Mononuclear cell (primary cell): Measurements from ENCODE around the gene MYH16. TPM values are rescaled to one million over a fixed set of nuclear protein-coding genes. Genes with fewer than 3 reads are reported as not detected.
"Not testable (repeated sequence)": the region's sequence is repeated elsewhere in the genome, so short reads cannot be mapped to it uniquely, and the experiment has no call there.

Source experiments
- H3K27me3 ChIP-seq: 2 replicates; pipeline ENCODE4 v1.6.0; 2011; ENCODE audit warnings: low read length, control low read depth; ENCODE audit not compliant: insufficient read depth
- H3K4me1 ChIP-seq: 2 replicates; pipeline ENCODE4 v1.5.1; 2011; ENCODE audit warnings: mild to moderate bottlenecking, low read length, control low read depth; ENCODE audit not compliant: insufficient read depth
- H3K4me3 ChIP-seq: 2 replicates; pipeline ENCODE4 v1.5.1; 2011; ENCODE audit warnings: mild to moderate bottlenecking, low read length, moderate library complexity
- H3K9me3 ChIP-seq: 2 replicates; pipeline ENCODE4 v1.5.1; 2011; ENCODE audit warnings: low read depth, mild to moderate bottlenecking, control low read depth, low read length
- total RNA-seq: library from RNA; depleted of rRNA; stranded (reverse); fragments of >200 nt; gene quantifications from one replicate; pipeline ENCODE4 v1.2.3, GENCODE V29; 2012

The MYH16 gene
- total RNA-seq, 1 donor = not detected

- Histone ChIP-seq H3K9me3 (no peaks in the 10 kb centered on the region), H3K27me3 (no peaks in the 10 kb centered on the region), H3K4me3 (no peak overlapping the region), H3K4me1 (peaks cover 3% of the 10 kb centered on the region)
Measured at GRCh38 chr7:99308461-99309074, 35.9 kb downstream of the MYH16 start.

GRCh38 chr7:99309111-99309510, 36.5 kb downstream of the MYH16 start:
- H3K27me3 ChIP-seq = no peaks in the 10 kb centered on the region
- H3K4me3 ChIP-seq = no peak overlapping the region
- peaks cover 3% of the 10 kb centered on the region for H3K4me1 ChIP-seq
- no peaks in the 10 kb centered on the region for H3K9me3 ChIP-seq

- Histone ChIP-seq H3K9me3 (no peaks in the 10 kb centered on the region), H3K4me1 (peaks cover 3% of the 10 kb centered on the region), H3K27me3 (no peaks in the 10 kb centered on the region), H3K4me3 (no peak overlapping the region)
Measured at GRCh38 chr7:99310004-99310403, 37.4 kb downstream of the MYH16 start.

GRCh38 chr7:99311702-99312101, 39.1 kb downstream of the MYH16 start:
- Histone ChIP-seq H3K27me3 (no peaks in the 10 kb centered on the region), H3K4me1 (peaks cover 3% of the 10 kb centered on the region)

GRCh38 chr7:99312316-99313203, 39.9 kb downstream of the MYH16 start:
- peaks cover 3% of the 10 kb centered on the region for H3K4me1 ChIP-seq
- H3K4me3 ChIP-seq = no peak overlapping the region
- H3K9me3 ChIP-seq = no peaks in the 10 kb centered on the region
- no peaks in the 10 kb centered on the region for H3K27me3 ChIP-seq

More at GRCh38 chr7:99311702-99312101, 39.1 kb downstream of the MYH16 start:
- no peaks in the 10 kb centered on the region for H3K9me3 ChIP-seq
- no peak overlapping the region for H3K4me3 ChIP-seq

GRCh38 chr7:99313204-99313573, 40.5 kb downstream of the MYH16 start:
- Histone ChIP-seq H3K27me3 (no peaks in the 10 kb centered on the region), H3K4me1 (peaks cover 3% of the 10 kb centered on the region), H3K9me3 (no peaks in the 10 kb centered on the region), H3K4me3 (no peak overlapping the region)

GRCh38 chr7:99314504-99314903, 41.9 kb downstream of the MYH16 start:
- no peaks in the 10 kb centered on the region for H3K27me3 ChIP-seq
- H3K4me1 ChIP-seq = peaks cover 3% of the 10 kb centered on the region
- no peaks in the 10 kb centered on the region for H3K9me3 ChIP-seq
- H3K4me3 ChIP-seq = no peak overlapping the region

GRCh38 chr7:99320371-99320770, 47.7 kb downstream of the MYH16 start:
- Histone ChIP-seq H3K4me3 (no peak overlapping the region), H3K4me1 (peaks cover 7% of the 10 kb centered on the region), H3K27me3 (no peaks in the 10 kb centered on the region)

GRCh38 chr7:99322659-99323058, 50.0 kb downstream of the MYH16 start:
- H3K27me3 ChIP-seq, H3K4me3 ChIP-seq, H3K9me3 ChIP-seq: not testable (repeated sequence)
- peaks cover 24% of the 10 kb centered on the region for H3K4me1 ChIP-seq

More at GRCh38 chr7:99320371-99320770, 47.7 kb downstream of the MYH16 start:
- no peaks in the 10 kb centered on the region for H3K9me3 ChIP-seq

GRCh38 chr7:99324559-99324958, 51.9 kb downstream of the MYH16 start:
- Histone ChIP-seq H3K4me3 (no peak overlapping the region), H3K4me1 (peaks cover 43% of the 10 kb centered on the region), H3K27me3 (no peaks in the 10 kb centered on the region)

GRCh38 chr7:99325001-99325493, 52.4 kb downstream of the MYH16 start:
- peak overlapping the region; percentile 93 for H3K4me3 ChIP-seq
- H3K4me1 ChIP-seq = peaks cover 47% of the 10 kb centered on the region
- H3K9me3 ChIP-seq = no peaks in the 10 kb centered on the region
- H3K27me3 ChIP-seq = no peaks in the 10 kb centered on the region

More at GRCh38 chr7:99324559-99324958, 51.9 kb downstream of the MYH16 start:
- H3K9me3 ChIP-seq = no peaks in the 10 kb centered on the region

- no peaks in the 10 kb centered on the region for H3K9me3 ChIP-seq
- peak within 1 kb of the TSS; percentile 93 for H3K4me3 ChIP-seq
- peaks cover 55% of the 10 kb centered on the region for H3K4me1 ChIP-seq
- no peaks in the 10 kb centered on the region for H3K27me3 ChIP-seq
Measured at GRCh38 chr7:99325592-99326407, 53.2 kb downstream of the MYH16 start, which contains the start of gene ARPC1A. ARPC1A (plus strand) TSS chr7:99325898; CDS start chr7:99333354, 7,456 bp downstream.

- Histone ChIP-seq H3K4me3 (peak overlapping the region; percentile 93), H3K9me3 (no peaks in the 10 kb centered on the region), H3K27me3 (no peaks in the 10 kb centered on the region), H3K4me1 (peaks cover 61% of the 10 kb centered on the region)
Measured at GRCh38 chr7:99326408-99326782, 53.8 kb downstream of the MYH16 start.

GRCh38 chr7:99330314-99330961, 57.8 kb downstream of the MYH16 start:
- H3K27me3 ChIP-seq, H3K4me3 ChIP-seq, H3K9me3 ChIP-seq: not testable (repeated sequence)
- H3K4me1 ChIP-seq = peaks cover 61% of the 10 kb centered on the region
